WTC11 (cell line): ENCODE measurements around the gene OR10S1. TPM values are rescaled to one million over a fixed set of nuclear protein-coding genes. Genes with fewer than 3 reads are reported as not detected.

Source experiments
- ATAC-seq: fragments of 200-7000 bp; cut with Tn5 transposase; 2 replicates; pipeline ENCODE4 v1.10.0; 2021; ENCODE audit warnings: mild to moderate bottlenecking, moderate library complexity
- CTCF ChIA-PET: fragments of 300-600 bp; sonication (Branson Sonifier 250); formaldehyde crosslinking; loops from one replicate; lab custom pipeline; 2021; ENCODE audit warnings: antibody characterized with exemption; lab: Charles Lee
- POLR2A ChIA-PET: fragments of 350-600 bp; sonication (Branson Sonifier 250); formaldehyde crosslinking; loops from one replicate; lab custom pipeline; 2021; ENCODE audit warnings: antibody characterized with exemption; lab: Charles Lee
- DNase-seq: peaks from one replicate; pipeline ENCODE4 v3.0.0; 2021; ENCODE audit warnings: low spot score
- H3K27ac Mint-ChIP-seq: 2 replicates; pipeline ENCODE4 v1.8.0; 2021; ENCODE audit warnings: mixed read lengths
- H3K27me3 Mint-ChIP-seq: 2 replicates; pipeline ENCODE4 v1.8.0; 2021; ENCODE audit warnings: low read depth, mild to moderate bottlenecking, moderate library complexity, mixed read lengths
- H3K36me3 Mint-ChIP-seq: 2 replicates; pipeline ENCODE4 v1.8.0; 2021; ENCODE audit warnings: mixed read lengths
- H3K4me1 Mint-ChIP-seq: 2 replicates; pipeline ENCODE4 v1.8.0; 2022; ENCODE audit warnings: mixed read lengths
- H3K4me3 Mint-ChIP-seq: 2 replicates; pipeline ENCODE4 v1.8.0; 2021; ENCODE audit warnings: mild to moderate bottlenecking, moderate library complexity, mixed read lengths
- H3K9me3 Mint-ChIP-seq: 2 replicates; pipeline ENCODE4 v1.8.0; 2021; ENCODE audit warnings: mixed read lengths
- JAZF1 ChIP-seq: fragments of 250-450 bp; sonication (Bioruptor Pico); IDR thresholded peaks from 2 replicates; pipeline ENCODE4 v1.9.0; 2021; ENCODE audit warnings: moderate library complexity, mild to moderate bottlenecking, inconsistent platforms
- NR2C2 ChIP-seq: sonication (generic); formaldehyde crosslinking; IDR thresholded peaks from 2 replicates; pipeline ENCODE4 v1.8.0; 2022; ENCODE audit warnings: mild to moderate bottlenecking, missing genetic modification reagents
- ZNF232 ChIP-seq: sonication (generic); formaldehyde crosslinking; IDR thresholded peaks from 2 replicates; pipeline ENCODE4 v1.8.0; 2022; ENCODE audit warnings: mild to moderate bottlenecking, missing genetic modification reagents
- total RNA-seq: library from RNA; stranded (reverse); gene quantifications from 3 replicates; pipeline ENCODE4 v1.2.3, GENCODE V29; 2021
- TF ChIP-seq, protein P1 (sequence below): fragments of 250-450 bp; sonication (Bioruptor Pico); IDR thresholded peaks from 2 replicates; pipeline ENCODE4 v1.9.0; 2021; ENCODE audit warnings: mild to moderate bottlenecking, borderline replicate concordance
- TF ChIP-seq, protein P2 (sequence below): sonication (generic); formaldehyde crosslinking; IDR thresholded peaks from 2 replicates; pipeline ENCODE4 v1.8.1; 2022; ENCODE audit warnings: low read depth, mild to moderate bottlenecking, moderate library complexity, missing genetic modification reagents, borderline replicate concordance
- TF ChIP-seq, protein P3 (sequence below): sonication (generic); formaldehyde crosslinking; IDR thresholded peaks from 2 replicates; pipeline ENCODE4 v1.8.1; 2023; ENCODE audit warnings: mild to moderate bottlenecking, missing genetic modification reagents
- TF ChIP-seq, protein P4 (sequence below): sonication (generic); formaldehyde crosslinking; IDR thresholded peaks from 2 replicates; pipeline ENCODE4 v1.8.1; 2023; ENCODE audit warnings: mild to moderate bottlenecking, missing genetic modification reagents, borderline replicate concordance
- TF ChIP-seq, protein P5 (sequence below): sonication (generic); formaldehyde crosslinking; IDR thresholded peaks from 2 replicates; pipeline ENCODE4 v1.8.1; 2022; ENCODE audit warnings: mild to moderate bottlenecking, missing genetic modification reagents, moderate library complexity, borderline replicate concordance
- TF ChIP-seq, protein P6 (sequence below): sonication (generic); formaldehyde crosslinking; IDR thresholded peaks from 2 replicates; pipeline ENCODE4 v1.8.0; 2022; ENCODE audit warnings: mild to moderate bottlenecking, missing genetic modification reagents

OR10S1 gene
- total RNA-seq, 1 experiment from 2014 or later = not detected

DNA sequence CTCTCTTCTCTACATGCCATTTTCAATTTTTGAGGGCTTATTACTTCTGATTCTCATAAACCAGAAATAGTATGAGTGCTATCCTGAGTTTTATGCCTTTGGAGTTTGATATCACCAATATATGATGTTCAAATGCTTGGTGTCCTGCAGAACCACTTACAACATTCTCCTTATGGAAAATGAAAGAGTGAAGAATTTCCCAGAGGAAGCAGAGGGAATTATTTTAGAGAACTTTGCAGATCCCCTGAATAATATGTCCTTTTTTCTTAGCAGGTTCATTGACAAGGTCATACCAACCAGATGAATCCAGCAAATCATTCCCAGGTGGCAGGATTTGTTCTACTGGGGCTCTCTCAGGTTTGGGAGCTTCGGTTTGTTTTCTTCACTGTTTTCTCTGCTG lies 38.3 kb downstream of the OR10S1 start, which contains the start of gene OR4D5:
Gene OR4D5 (plus strand): TSS at position 301 of the 400 bp plus-strand sequence. CDS start 0 bp downstream, at position 301.
- TF ChIP-seq ZNF232 (CRISPR knock-in tag) (no peak), NR2C2 (no peak), JAZF1 (no peak)
- TF ChIP-seq, protein P1, sequence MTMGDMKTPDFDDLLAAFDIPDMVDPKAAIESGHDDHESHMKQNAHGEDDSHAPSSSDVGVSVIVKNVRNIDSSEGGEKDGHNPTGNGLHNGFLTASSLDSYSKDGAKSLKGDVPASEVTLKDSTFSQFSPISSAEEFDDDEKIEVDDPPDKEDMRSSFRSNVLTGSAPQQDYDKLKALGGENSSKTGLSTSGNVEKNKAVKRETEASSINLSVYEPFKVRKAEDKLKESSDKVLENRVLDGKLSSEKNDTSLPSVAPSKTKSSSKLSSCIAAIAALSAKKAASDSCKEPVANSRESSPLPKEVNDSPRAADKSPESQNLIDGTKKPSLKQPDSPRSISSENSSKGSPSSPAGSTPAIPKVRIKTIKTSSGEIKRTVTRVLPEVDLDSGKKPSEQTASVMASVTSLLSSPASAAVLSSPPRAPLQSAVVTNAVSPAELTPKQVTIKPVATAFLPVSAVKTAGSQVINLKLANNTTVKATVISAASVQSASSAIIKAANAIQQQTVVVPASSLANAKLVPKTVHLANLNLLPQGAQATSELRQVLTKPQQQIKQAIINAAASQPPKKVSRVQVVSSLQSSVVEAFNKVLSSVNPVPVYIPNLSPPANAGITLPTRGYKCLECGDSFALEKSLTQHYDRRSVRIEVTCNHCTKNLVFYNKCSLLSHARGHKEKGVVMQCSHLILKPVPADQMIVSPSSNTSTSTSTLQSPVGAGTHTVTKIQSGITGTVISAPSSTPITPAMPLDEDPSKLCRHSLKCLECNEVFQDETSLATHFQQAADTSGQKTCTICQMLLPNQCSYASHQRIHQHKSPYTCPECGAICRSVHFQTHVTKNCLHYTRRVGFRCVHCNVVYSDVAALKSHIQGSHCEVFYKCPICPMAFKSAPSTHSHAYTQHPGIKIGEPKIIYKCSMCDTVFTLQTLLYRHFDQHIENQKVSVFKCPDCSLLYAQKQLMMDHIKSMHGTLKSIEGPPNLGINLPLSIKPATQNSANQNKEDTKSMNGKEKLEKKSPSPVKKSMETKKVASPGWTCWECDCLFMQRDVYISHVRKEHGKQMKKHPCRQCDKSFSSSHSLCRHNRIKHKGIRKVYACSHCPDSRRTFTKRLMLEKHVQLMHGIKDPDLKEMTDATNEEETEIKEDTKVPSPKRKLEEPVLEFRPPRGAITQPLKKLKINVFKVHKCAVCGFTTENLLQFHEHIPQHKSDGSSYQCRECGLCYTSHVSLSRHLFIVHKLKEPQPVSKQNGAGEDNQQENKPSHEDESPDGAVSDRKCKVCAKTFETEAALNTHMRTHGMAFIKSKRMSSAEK (CRISPR knock-in tag) = no peak
- TF ChIP-seq, protein P2, sequence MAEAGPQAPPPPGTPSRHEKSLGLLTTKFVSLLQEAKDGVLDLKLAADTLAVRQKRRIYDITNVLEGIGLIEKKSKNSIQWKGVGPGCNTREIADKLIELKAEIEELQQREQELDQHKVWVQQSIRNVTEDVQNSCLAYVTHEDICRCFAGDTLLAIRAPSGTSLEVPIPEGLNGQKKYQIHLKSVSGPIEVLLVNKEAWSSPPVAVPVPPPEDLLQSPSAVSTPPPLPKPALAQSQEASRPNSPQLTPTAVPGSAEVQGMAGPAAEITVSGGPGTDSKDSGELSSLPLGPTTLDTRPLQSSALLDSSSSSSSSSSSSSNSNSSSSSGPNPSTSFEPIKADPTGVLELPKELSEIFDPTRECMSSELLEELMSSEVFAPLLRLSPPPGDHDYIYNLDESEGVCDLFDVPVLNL (CRISPR knock-in tag) = no peak
- TF ChIP-seq, protein P3, sequence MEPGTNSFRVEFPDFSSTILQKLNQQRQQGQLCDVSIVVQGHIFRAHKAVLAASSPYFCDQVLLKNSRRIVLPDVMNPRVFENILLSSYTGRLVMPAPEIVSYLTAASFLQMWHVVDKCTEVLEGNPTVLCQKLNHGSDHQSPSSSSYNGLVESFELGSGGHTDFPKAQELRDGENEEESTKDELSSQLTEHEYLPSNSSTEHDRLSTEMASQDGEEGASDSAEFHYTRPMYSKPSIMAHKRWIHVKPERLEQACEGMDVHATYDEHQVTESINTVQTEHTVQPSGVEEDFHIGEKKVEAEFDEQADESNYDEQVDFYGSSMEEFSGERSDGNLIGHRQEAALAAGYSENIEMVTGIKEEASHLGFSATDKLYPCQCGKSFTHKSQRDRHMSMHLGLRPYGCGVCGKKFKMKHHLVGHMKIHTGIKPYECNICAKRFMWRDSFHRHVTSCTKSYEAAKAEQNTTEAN (CRISPR knock-in tag) = no peak
- TF ChIP-seq, protein P4, sequence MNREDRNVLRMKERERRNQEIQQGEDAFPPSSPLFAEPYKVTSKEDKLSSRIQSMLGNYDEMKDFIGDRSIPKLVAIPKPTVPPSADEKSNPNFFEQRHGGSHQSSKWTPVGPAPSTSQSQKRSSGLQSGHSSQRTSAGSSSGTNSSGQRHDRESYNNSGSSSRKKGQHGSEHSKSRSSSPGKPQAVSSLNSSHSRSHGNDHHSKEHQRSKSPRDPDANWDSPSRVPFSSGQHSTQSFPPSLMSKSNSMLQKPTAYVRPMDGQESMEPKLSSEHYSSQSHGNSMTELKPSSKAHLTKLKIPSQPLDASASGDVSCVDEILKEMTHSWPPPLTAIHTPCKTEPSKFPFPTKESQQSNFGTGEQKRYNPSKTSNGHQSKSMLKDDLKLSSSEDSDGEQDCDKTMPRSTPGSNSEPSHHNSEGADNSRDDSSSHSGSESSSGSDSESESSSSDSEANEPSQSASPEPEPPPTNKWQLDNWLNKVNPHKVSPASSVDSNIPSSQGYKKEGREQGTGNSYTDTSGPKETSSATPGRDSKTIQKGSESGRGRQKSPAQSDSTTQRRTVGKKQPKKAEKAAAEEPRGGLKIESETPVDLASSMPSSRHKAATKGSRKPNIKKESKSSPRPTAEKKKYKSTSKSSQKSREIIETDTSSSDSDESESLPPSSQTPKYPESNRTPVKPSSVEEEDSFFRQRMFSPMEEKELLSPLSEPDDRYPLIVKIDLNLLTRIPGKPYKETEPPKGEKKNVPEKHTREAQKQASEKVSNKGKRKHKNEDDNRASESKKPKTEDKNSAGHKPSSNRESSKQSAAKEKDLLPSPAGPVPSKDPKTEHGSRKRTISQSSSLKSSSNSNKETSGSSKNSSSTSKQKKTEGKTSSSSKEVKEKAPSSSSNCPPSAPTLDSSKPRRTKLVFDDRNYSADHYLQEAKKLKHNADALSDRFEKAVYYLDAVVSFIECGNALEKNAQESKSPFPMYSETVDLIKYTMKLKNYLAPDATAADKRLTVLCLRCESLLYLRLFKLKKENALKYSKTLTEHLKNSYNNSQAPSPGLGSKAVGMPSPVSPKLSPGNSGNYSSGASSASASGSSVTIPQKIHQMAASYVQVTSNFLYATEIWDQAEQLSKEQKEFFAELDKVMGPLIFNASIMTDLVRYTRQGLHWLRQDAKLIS (CRISPR knock-in tag) = no peak
- TF ChIP-seq, protein P5, sequence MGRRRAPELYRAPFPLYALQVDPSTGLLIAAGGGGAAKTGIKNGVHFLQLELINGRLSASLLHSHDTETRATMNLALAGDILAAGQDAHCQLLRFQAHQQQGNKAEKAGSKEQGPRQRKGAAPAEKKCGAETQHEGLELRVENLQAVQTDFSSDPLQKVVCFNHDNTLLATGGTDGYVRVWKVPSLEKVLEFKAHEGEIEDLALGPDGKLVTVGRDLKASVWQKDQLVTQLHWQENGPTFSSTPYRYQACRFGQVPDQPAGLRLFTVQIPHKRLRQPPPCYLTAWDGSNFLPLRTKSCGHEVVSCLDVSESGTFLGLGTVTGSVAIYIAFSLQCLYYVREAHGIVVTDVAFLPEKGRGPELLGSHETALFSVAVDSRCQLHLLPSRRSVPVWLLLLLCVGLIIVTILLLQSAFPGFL (CRISPR knock-in tag) = no peak
- TF ChIP-seq, protein P6, sequence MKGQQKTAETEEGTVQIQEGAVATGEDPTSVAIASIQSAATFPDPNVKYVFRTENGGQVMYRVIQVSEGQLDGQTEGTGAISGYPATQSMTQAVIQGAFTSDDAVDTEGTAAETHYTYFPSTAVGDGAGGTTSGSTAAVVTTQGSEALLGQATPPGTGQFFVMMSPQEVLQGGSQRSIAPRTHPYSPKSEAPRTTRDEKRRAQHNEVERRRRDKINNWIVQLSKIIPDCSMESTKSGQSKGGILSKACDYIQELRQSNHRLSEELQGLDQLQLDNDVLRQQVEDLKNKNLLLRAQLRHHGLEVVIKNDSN (CRISPR knock-in tag) = no peak
- TF ChIP-seq, all 79 proteins: peak for 0
- Mint-ChIP-seq H3K36me3 (no peaks in the 10 kb centered on the region), H3K9me3 (peaks cover 14% of the 10 kb centered on the region), H3K4me1 (no peaks in the 10 kb centered on the region), H3K27ac (no peak within 1 kb of the TSS), H3K27me3 (no peaks in the 10 kb centered on the region), H3K4me3 (no peak within 1 kb of the TSS)
- ATAC-seq (no peak), DNase-seq (no peak)
- CTCF ChIA-PET = no interaction called here
- POLR2A ChIA-PET = no interaction called here

Other genes starting within 250 kb of the OR10S1 start
- 29.9 to 33.3 TPM (median 32.4 TPM) in 3 replicates for gene ZNF202, start 236.1 kb downstream of the OR10S1 start, total RNA-seq
- not detected in 3 replicates for gene OR6X1, start 223.3 kb downstream of the OR10S1 start, total RNA-seq
- gene OR6M1, start 171.4 kb downstream of the OR10S1 start, total RNA-seq = not detected in 3 replicates
- not detected in 3 replicates for gene TMEM225, start 92.1 kb downstream of the OR10S1 start, total RNA-seq
- 0.07 TPM in 1 of 3 replicates, not detected in the others for gene OR8D4, start 75.6 kb downstream of the OR10S1 start, total RNA-seq
- not detected in 3 replicates for gene OR4D5, start 38.2 kb downstream of the OR10S1 start, total RNA-seq
- gene OR6T1, start 33.9 kb downstream of the OR10S1 start, total RNA-seq = not detected in 3 replicates
- gene OR10G6, start 17.4 kb upstream of the OR10S1 start, total RNA-seq = not detected in 3 replicates
- 0.04 to 0.14 TPM in 2 of 3 replicates, not detected in the other for gene OR10G4, start 35.2 kb upstream of the OR10S1 start, total RNA-seq
- gene OR10G9, start 45.2 kb upstream of the OR10S1 start, total RNA-seq = not detected in 3 replicates
- not detected in 3 replicates for gene OR10G8, start 49.0 kb upstream of the OR10S1 start, total RNA-seq
- gene OR10G7, start 63.5 kb upstream of the OR10S1 start, total RNA-seq = not detected in 3 replicates
- 19.5 to 26.0 TPM (median 23.1 TPM) in 3 replicates for gene VWA5A, start 137.7 kb upstream of the OR10S1 start, total RNA-seq
- not detected in 3 replicates for gene OR10D3, start 205.6 kb upstream of the OR10S1 start, total RNA-seq